Measurements from ENCODE around the gene ATP2B1. TPM values are rescaled to one million over a fixed set of nuclear protein-coding genes. Genes with fewer than 3 reads are reported as not detected.
A peak's percentile ranks its signal among the peaks of the same experiment; 100 is the strongest.

ATP2B1 gene
- total and polyA plus RNA-seq, 5 donors = 6.1 to 19.0 (median 14.2) TPM

- intact Hi-C loops (cut with DNase I) = no loop called here
- Histone ChIP-seq H3K9me3 (ENCODE audit: control insufficient read depth, low read length) (no peaks in the 10 kb centered on the region), H3K27me3 (ENCODE audit: control insufficient read depth, insufficient read depth) (no peaks in the 10 kb centered on the region), H3K4me3 (ENCODE audit: low read length) (no peak overlapping the region), H3K27ac (ENCODE audit: low read length) (no peak overlapping the region), H3K4me1 (ENCODE audit: control insufficient read depth, insufficient read depth, low read length) (peaks cover 4% of the 10 kb centered on the region)
- no peak for ATAC-seq
- 91% methylated on average over 2 of the region's 2 CpGs for WGBS
- no peak for DNase-seq
Observed at GRCh38 chr12:89672589-89672979, 36.1 kb downstream of the ATP2B1 start.

GRCh38 chr12:89671469-89671868 is 37.2 kb downstream of the ATP2B1 start:
- H3K27ac ChIP-seq (ENCODE audit: low read length) = no peak overlapping the region
- H3K27me3 ChIP-seq (ENCODE audit: control insufficient read depth, insufficient read depth) = no peaks in the 10 kb centered on the region
- ATAC-seq = no peak
- DNase-seq = no peak
- intact Hi-C loops (cut with DNase I) = no loop called here
- WGBS = 67% methylated on average over 4 of the region's 4 CpGs
- no peak overlapping the region for H3K4me3 ChIP-seq (ENCODE audit: low read length)
- peaks cover 4% of the 10 kb centered on the region for H3K4me1 ChIP-seq (ENCODE audit: control insufficient read depth, insufficient read depth, low read length)
- H3K9me3 ChIP-seq (ENCODE audit: control insufficient read depth, low read length) = no peaks in the 10 kb centered on the region

GRCh38 chr12:89669197-89669596 is 39.4 kb downstream of the ATP2B1 start:
- no peak for ATAC-seq
- H3K4me1 ChIP-seq (ENCODE audit: control insufficient read depth, insufficient read depth, low read length) = peaks cover 6% of the 10 kb centered on the region
- intact Hi-C loops (cut with DNase I) = no loop called here
- no peaks in the 10 kb centered on the region for H3K27me3 ChIP-seq (ENCODE audit: control insufficient read depth, insufficient read depth)
- no peak for DNase-seq
- H3K4me3 ChIP-seq (ENCODE audit: low read length) = no peak overlapping the region
- no peak overlapping the region for H3K27ac ChIP-seq (ENCODE audit: low read length)
- WGBS = 81% methylated on average over 6 of the region's 6 CpGs
- no peaks in the 10 kb centered on the region for H3K9me3 ChIP-seq (ENCODE audit: control insufficient read depth, low read length)

GRCh38 chr12:89665556-89665955 is 43.1 kb downstream of the ATP2B1 start:
- intact Hi-C loops (cut with DNase I) = no loop called here
- H3K4me1 ChIP-seq (ENCODE audit: control insufficient read depth, insufficient read depth, low read length) = peaks cover 8% of the 10 kb centered on the region
- ATAC-seq = no peak

GRCh38 chr12:89664441-89664840 is 44.2 kb downstream of the ATP2B1 start:
- 66% methylated on average over 1 of the region's 1 CpG for WGBS

More at GRCh38 chr12:89665556-89665955, 43.1 kb downstream of the ATP2B1 start:
- DNase-seq = no peak
- H3K9me3 ChIP-seq (ENCODE audit: control insufficient read depth, low read length) = no peaks in the 10 kb centered on the region
- no peak overlapping the region for H3K27ac ChIP-seq (ENCODE audit: low read length)
- H3K4me3 ChIP-seq (ENCODE audit: low read length) = no peak overlapping the region
- 17% methylated on average over 1 of the region's 1 CpG for WGBS
- no peaks in the 10 kb centered on the region for H3K27me3 ChIP-seq (ENCODE audit: control insufficient read depth, insufficient read depth)

GRCh38 chr12:89663577-89664357 is 44.9 kb downstream of the ATP2B1 start:
- Histone ChIP-seq H3K9me3 (ENCODE audit: control insufficient read depth, low read length) (no peaks in the 10 kb centered on the region), H3K27me3 (ENCODE audit: control insufficient read depth, insufficient read depth) (no peaks in the 10 kb centered on the region), H3K4me1 (ENCODE audit: control insufficient read depth, insufficient read depth, low read length) (peaks cover 5% of the 10 kb centered on the region), H3K4me3 (ENCODE audit: low read length) (no peak overlapping the region), H3K27ac (ENCODE audit: low read length) (no peak overlapping the region)
- DNase-seq (no peak), ATAC-seq (peak in 1 of 2 donors; percentile 46)
- 45% methylated on average over 4 of the region's 4 CpGs for WGBS
- intact Hi-C loops (cut with DNase I) = no loop called here

More at GRCh38 chr12:89664441-89664840, 44.2 kb downstream of the ATP2B1 start:
- DNase-seq (no peak), ATAC-seq (no peak)
- H3K27ac ChIP-seq (ENCODE audit: low read length) = no peak overlapping the region
- peaks cover 8% of the 10 kb centered on the region for H3K4me1 ChIP-seq (ENCODE audit: control insufficient read depth, insufficient read depth, low read length)
- intact Hi-C loops (cut with DNase I) = no loop called here
- no peaks in the 10 kb centered on the region for H3K27me3 ChIP-seq (ENCODE audit: control insufficient read depth, insufficient read depth)
- no peak overlapping the region for H3K4me3 ChIP-seq (ENCODE audit: low read length)
- H3K9me3 ChIP-seq (ENCODE audit: control insufficient read depth, low read length) = no peaks in the 10 kb centered on the region

GRCh38 chr12:89662623-89663022 is 46.0 kb downstream of the ATP2B1 start:
- Histone ChIP-seq H3K4me3 (ENCODE audit: low read length) (no peak overlapping the region), H3K4me1 (ENCODE audit: control insufficient read depth, insufficient read depth, low read length) (peaks cover 6% of the 10 kb centered on the region), H3K27ac (ENCODE audit: low read length) (no peak overlapping the region), H3K9me3 (ENCODE audit: control insufficient read depth, low read length) (no peaks in the 10 kb centered on the region), H3K27me3 (ENCODE audit: control insufficient read depth, insufficient read depth) (no peaks in the 10 kb centered on the region)
- intact Hi-C loops (cut with DNase I) = no loop called here
- peak; percentile 57 to 64 for ATAC-seq
- DNase-seq = no peak

- H3K27ac ChIP-seq (ENCODE audit: low read length) = no peak overlapping the region
- WGBS = 80% methylated on average over 4 of the region's 4 CpGs
- no peak for ATAC-seq
- DNase-seq = no peak
- peaks cover 6% of the 10 kb centered on the region for H3K4me1 ChIP-seq (ENCODE audit: control insufficient read depth, insufficient read depth, low read length)
- no peak overlapping the region for H3K4me3 ChIP-seq (ENCODE audit: low read length)
- H3K27me3 ChIP-seq (ENCODE audit: control insufficient read depth, insufficient read depth) = no peaks in the 10 kb centered on the region
- H3K9me3 ChIP-seq (ENCODE audit: control insufficient read depth, low read length) = no peaks in the 10 kb centered on the region
- intact Hi-C loops (cut with DNase I) = no loop called here
Observed at GRCh38 chr12:89661706-89662330, 46.8 kb downstream of the ATP2B1 start.

- no peaks in the 10 kb centered on the region for H3K27me3 ChIP-seq (ENCODE audit: control insufficient read depth, insufficient read depth)
- H3K4me1 ChIP-seq (ENCODE audit: control insufficient read depth, insufficient read depth, low read length) = peaks cover 3% of the 10 kb centered on the region
- no peak overlapping the region for H3K27ac ChIP-seq (ENCODE audit: low read length)
- H3K4me3 ChIP-seq (ENCODE audit: low read length) = no peak overlapping the region
- DNase-seq = no peak
- no peaks in the 10 kb centered on the region for H3K9me3 ChIP-seq (ENCODE audit: control insufficient read depth, low read length)
- WGBS = 89% methylated on average over 1 of the region's 1 CpG
- intact Hi-C loops (cut with DNase I) = no loop called here
- no peak for ATAC-seq
Observed at GRCh38 chr12:89657739-89658138, 50.9 kb downstream of the ATP2B1 start.

GRCh38 chr12:89657066-89657465 is 51.6 kb downstream of the ATP2B1 start:
- no peak for ATAC-seq
- Histone ChIP-seq H3K9me3 (ENCODE audit: control insufficient read depth, low read length) (no peaks in the 10 kb centered on the region), H3K4me3 (ENCODE audit: low read length) (no peak overlapping the region), H3K27me3 (ENCODE audit: control insufficient read depth, insufficient read depth) (no peaks in the 10 kb centered on the region), H3K4me1 (ENCODE audit: control insufficient read depth, insufficient read depth, low read length) (peaks cover 3% of the 10 kb centered on the region), H3K27ac (ENCODE audit: low read length) (no peak overlapping the region)
- intact Hi-C loops (cut with DNase I) = no loop called here
- 88% methylated on average over 2 of the region's 2 CpGs for WGBS
- no peak for DNase-seq

GRCh38 chr12:89655841-89656240 is 52.8 kb downstream of the ATP2B1 start:
- Histone ChIP-seq H3K9me3 (ENCODE audit: control insufficient read depth, low read length) (no peaks in the 10 kb centered on the region), H3K27me3 (ENCODE audit: control insufficient read depth, insufficient read depth) (no peaks in the 10 kb centered on the region), H3K4me3 (ENCODE audit: low read length) (no peak overlapping the region), H3K27ac (ENCODE audit: low read length) (no peak overlapping the region), H3K4me1 (ENCODE audit: control insufficient read depth, insufficient read depth, low read length) (peaks cover 1% of the 10 kb centered on the region)
- WGBS = 98% methylated on average over 1 of the region's 1 CpG
- intact Hi-C loops (cut with DNase I) = no loop called here
- no peak for DNase-seq
- no peak for ATAC-seq
